Measurements from ENCODE around the gene PXT1. TPM values are rescaled to one million over a fixed set of nuclear protein-coding genes. Genes with fewer than 3 reads are reported as not detected.

Gene PXT1
- total RNA-seq, 1 donor from 2014 or later, result not detected

GRCh38 chr6:36479256-36479655, 36.6 kb upstream of the PXT1 start:
- Mint-ChIP-seq H3K4me3 (no peak overlapping the region), H3K27ac (no peak overlapping the region)
- no peak for TF ChIP-seq CTCF (IDR thresholded peaks at IDR 0.05)
- no peak for TF ChIP-seq EZH2 (IDR thresholded peaks at IDR 0.05)
- TF ChIP-seq EZH2phosphoT487 (IDR thresholded peaks at IDR 0.05), result no peak

GRCh38 chr6:36478051-36478526, 35.4 kb upstream of the PXT1 start:
- peaks cover 2% of the 10 kb centered on the region for H3K27me3 Mint-ChIP-seq (ENCODE audit: insufficient read depth, low read depth)
- Histone ChIP-seq H3K4me1 (no peaks in the 10 kb centered on the region), H4K20me1 (ENCODE audit: low read depth) (no peaks in the 10 kb centered on the region), H3K27me3 (no peaks in the 10 kb centered on the region), H3K36me3 (peaks cover 5% of the 10 kb centered on the region), H3K27ac (no peak overlapping the region), H3K4me3 (no peak overlapping the region), H3K79me2 (ENCODE audit: low read depth) (no peaks in the 10 kb centered on the region), H3F3A (ENCODE audit: low read depth) (no peaks in the 10 kb centered on the region), H2AFZ (replicated peaks) (no peak overlapping the region), H3K4me2 (no peak overlapping the region), H3K9me3 (ENCODE audit: low read depth) (no peaks in the 10 kb centered on the region), H3K9ac (no peak overlapping the region)
- no peak overlapping the region for H3K4me3 Mint-ChIP-seq
- no peak for DNase-seq (ENCODE audit: low spot score)
- H3K27ac Mint-ChIP-seq, result no peak overlapping the region
- no peak for TF ChIP-seq EZH2 (IDR thresholded peaks at IDR 0.05)
- no peak for TF ChIP-seq EZH2phosphoT487 (IDR thresholded peaks at IDR 0.05)
- no peak for TF ChIP-seq CTCF (IDR thresholded peaks at IDR 0.05)
- no peaks in the 10 kb centered on the region for H3K4me1 Mint-ChIP-seq
- no peaks in the 10 kb centered on the region for H3K9me3 Mint-ChIP-seq
- H3K36me3 Mint-ChIP-seq, result peaks cover 30% of the 10 kb centered on the region

More at GRCh38 chr6:36479256-36479655, 36.6 kb upstream of the PXT1 start:
- Histone ChIP-seq H2AFZ (replicated peaks) (no peak overlapping the region), H3K79me2 (ENCODE audit: low read depth) (no peaks in the 10 kb centered on the region), H3K36me3 (peaks cover 5% of the 10 kb centered on the region), H3K4me3 (no peak overlapping the region), H3K9me3 (ENCODE audit: low read depth) (no peaks in the 10 kb centered on the region), H3K9ac (no peak overlapping the region), H4K20me1 (ENCODE audit: low read depth) (no peaks in the 10 kb centered on the region), H3K27me3 (no peaks in the 10 kb centered on the region), H3K27ac (no peak overlapping the region), H3F3A (ENCODE audit: low read depth) (no peaks in the 10 kb centered on the region), H3K4me1 (no peaks in the 10 kb centered on the region), H3K4me2 (no peak overlapping the region)
- H3K27me3 Mint-ChIP-seq (ENCODE audit: insufficient read depth, low read depth), result peaks cover 2% of the 10 kb centered on the region
- peaks cover 32% of the 10 kb centered on the region for H3K36me3 Mint-ChIP-seq
- DNase-seq (ENCODE audit: low spot score), result no peak
- H3K9me3 Mint-ChIP-seq, result no peaks in the 10 kb centered on the region
- H3K4me1 Mint-ChIP-seq, result no peaks in the 10 kb centered on the region

- no peaks in the 10 kb centered on the region for H3K27me3 Mint-ChIP-seq (ENCODE audit: insufficient read depth, low read depth)
These were observed 27.3 kb upstream of the PXT1 start for GRCh38 chr6:36469946-36470345.

More at GRCh38 chr6:36469946-36470345, 27.3 kb upstream of the PXT1 start:
- peaks cover 8% of the 10 kb centered on the region for H4K20me1 ChIP-seq (ENCODE audit: low read depth)
- H2AFZ ChIP-seq (replicated peaks), result no peak overlapping the region
- H3K36me3 ChIP-seq, result peaks cover 8% of the 10 kb centered on the region
- H3K36me3 Mint-ChIP-seq, result peaks cover 18% of the 10 kb centered on the region
- no peak overlapping the region for H3K4me2 ChIP-seq
- H3K27ac Mint-ChIP-seq, result no peak overlapping the region
- H3K9ac ChIP-seq, result no peak overlapping the region
- H3K79me2 ChIP-seq (ENCODE audit: low read depth), result peaks cover 49% of the 10 kb centered on the region
- no peaks in the 10 kb centered on the region for H3K27me3 ChIP-seq
- H3K9me3 ChIP-seq (ENCODE audit: low read depth), result no peaks in the 10 kb centered on the region
- DNase-seq (ENCODE audit: low spot score), result no peak
- no peaks in the 10 kb centered on the region for H3K4me1 ChIP-seq
- TF ChIP-seq CTCF (IDR thresholded peaks at IDR 0.05) (no peak), EZH2phosphoT487 (IDR thresholded peaks at IDR 0.05) (no peak), EZH2 (IDR thresholded peaks at IDR 0.05) (no peak)
- peaks cover 4% of the 10 kb centered on the region for H3K4me1 Mint-ChIP-seq
- peaks cover 3% of the 10 kb centered on the region for H3K9me3 Mint-ChIP-seq
- no peaks in the 10 kb centered on the region for H3F3A ChIP-seq (ENCODE audit: low read depth)
- H3K4me3 ChIP-seq, result no peak overlapping the region
- H3K4me3 Mint-ChIP-seq, result no peak overlapping the region
- no peak overlapping the region for H3K27ac ChIP-seq

Data from neural progenitor cell (in vitro differentiated cells).